Measurements from ENCODE around the gene LRRC51. TPM values are rescaled to one million over a fixed set of nuclear protein-coding genes. Genes with fewer than 3 reads are reported as not detected.

Gene LRRC51, protein sequence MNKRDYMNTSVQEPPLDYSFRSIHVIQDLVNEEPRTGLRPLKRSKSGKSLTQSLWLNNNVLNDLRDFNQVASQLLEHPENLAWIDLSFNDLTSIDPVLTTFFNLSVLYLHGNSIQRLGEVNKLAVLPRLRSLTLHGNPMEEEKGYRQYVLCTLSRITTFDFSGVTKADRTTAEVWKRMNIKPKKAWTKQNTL
- total RNA-seq, result 7.0 and 7.1 TPM in 2 replicates

DNA sequence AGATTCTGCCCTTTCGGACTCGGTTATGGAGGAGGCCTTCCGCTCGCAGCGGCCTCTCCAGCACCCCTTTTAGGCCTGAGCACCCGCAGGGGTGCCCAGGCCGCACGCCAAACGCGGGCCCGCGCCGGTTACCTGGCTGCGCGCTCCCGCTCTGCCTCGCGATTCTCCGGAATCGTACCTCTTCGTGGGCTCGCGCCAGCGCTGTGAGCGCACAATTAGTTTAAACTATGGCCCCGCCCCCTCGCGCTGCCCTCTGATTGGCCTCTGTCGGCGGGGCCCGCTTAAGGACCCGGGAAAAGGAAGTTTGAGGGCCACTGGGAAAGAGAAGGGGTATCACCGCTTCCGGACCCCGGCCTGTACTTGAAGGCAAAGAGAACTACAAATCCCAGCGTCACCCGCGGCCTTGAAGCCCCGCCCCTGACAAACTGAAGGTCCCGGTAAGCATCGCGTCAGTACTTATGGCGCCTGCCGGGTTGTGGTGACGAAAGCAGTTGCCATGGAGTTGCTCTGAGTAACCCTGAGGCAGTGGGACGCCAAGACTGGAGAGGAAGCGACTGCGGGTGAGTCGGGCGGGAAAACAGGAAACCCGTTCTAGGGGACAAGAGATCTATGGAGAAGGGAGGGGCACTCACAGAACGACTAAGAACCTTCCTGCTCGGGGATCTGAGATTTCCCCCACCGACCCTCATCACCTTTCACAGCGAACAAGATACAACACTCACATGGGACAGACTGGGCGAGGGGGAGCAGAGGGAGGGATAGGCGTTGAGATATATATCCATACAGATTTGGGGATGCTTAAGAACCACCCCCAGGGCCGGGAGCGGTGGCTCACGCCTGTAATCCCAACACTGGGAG, at the start of gene LRRC51, which contains the start of gene NUMA1:
Gene LRRC51 (plus strand): TSS at position 525 of the 858 bp plus-strand sequence. CDS start 8,234 bp downstream, outside the sequence.
Gene NUMA1 (minus strand): TSS at position 217 of the 858 bp plus-strand sequence. CDS start 44,599 bp downstream, outside the sequence.
- H3K27ac Mint-ChIP-seq, result peak within 1 kb of the TSS; percentile 94
- H3K4me3 Mint-ChIP-seq, result peak within 1 kb of the TSS; percentile 96
- intact Hi-C loops (cut with micrococcal nuclease), result loop anchor here (1.0 to 5.0 kb wide), 8 partner anchors 23 to 354 kb away; partner anchors contain the start of genes ANAPC15, CLPB, LAMTOR1 and XNDC1N
- no peaks in the 10 kb centered on the region for H3K9me3 Mint-ChIP-seq
- H3K4me1 Mint-ChIP-seq, result peaks cover 44% of the 10 kb centered on the region
- H3K36me3 Mint-ChIP-seq (ENCODE audit: low read depth), result peaks cover 12% of the 10 kb centered on the region
- peak; percentile 100 for DNase-seq
- no peaks in the 10 kb centered on the region for H3K27me3 Mint-ChIP-seq

DNA sequence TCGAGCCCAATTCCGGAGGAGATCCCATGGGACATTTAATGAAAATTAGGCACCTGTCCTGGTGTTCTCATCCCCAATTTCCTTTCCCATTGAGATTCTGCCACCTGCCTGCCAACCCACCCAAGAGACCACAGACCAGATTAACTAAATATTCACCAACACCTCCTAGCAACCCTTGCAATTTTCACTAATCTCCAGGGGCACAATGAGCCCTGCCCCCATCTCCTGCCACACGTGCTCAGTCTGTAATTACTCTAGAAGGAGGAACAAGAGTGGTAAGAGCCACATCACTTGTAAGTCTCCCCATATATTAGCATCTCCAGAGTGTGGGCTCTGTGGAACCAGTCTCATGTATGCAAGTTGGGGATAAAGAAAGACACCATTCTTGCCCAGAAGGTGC, 44.0 kb upstream of the LRRC51 start:
- Mint-ChIP-seq H3K27me3 (no peaks in the 10 kb centered on the region), H3K4me1 (peaks cover 20% of the 10 kb centered on the region), H3K4me3 (no peak overlapping the region), H3K27ac (no peak overlapping the region), H3K9me3 (no peaks in the 10 kb centered on the region), H3K36me3 (ENCODE audit: low read depth) (peaks cover 24% of the 10 kb centered on the region)
- DNase-seq, result no peak
- intact Hi-C loops (cut with micrococcal nuclease), result no loop called here

DNA sequence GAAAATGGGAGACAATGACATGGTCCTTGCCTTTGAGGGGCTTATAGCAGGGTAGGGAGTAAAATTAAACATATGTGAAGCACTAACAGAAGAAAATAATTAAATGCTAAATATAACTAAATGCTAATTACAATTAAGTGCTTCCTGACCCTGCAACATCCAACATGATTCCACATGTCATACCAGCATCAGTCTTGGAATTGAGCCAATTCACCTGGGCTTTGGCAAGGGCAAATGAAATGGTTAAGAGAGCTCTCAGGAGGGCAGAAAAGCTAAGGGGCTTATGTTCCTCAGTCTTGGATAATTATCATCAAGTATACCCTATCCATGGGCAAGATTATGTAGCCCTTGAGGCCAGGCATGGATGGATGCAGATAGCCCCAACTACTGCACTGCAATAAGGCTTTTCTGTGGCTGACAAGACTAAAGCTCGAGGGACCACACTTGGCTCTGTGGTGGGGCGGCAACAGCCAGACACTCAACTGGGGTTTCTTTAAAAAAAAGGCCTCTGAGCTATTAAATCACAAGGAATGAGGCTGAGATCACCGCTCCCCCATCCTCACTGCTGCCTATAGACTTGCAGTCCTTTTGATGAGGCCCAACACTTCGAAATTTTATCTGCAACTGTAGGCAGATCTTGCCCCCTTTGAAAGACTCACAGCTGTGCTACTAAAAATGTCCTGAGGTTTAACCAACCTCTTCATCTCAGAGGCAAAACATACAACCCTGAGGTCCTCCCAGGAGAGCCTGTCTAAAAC, 42.9 kb upstream of the LRRC51 start:
- Mint-ChIP-seq H3K9me3 (no peaks in the 10 kb centered on the region), H3K4me3 (no peak overlapping the region), H3K27me3 (no peaks in the 10 kb centered on the region), H3K4me1 (peaks cover 29% of the 10 kb centered on the region), H3K27ac (no peak overlapping the region), H3K36me3 (ENCODE audit: low read depth) (peaks cover 26% of the 10 kb centered on the region)
- no peak for DNase-seq
- intact Hi-C loops (cut with micrococcal nuclease), result no loop called here

DNA sequence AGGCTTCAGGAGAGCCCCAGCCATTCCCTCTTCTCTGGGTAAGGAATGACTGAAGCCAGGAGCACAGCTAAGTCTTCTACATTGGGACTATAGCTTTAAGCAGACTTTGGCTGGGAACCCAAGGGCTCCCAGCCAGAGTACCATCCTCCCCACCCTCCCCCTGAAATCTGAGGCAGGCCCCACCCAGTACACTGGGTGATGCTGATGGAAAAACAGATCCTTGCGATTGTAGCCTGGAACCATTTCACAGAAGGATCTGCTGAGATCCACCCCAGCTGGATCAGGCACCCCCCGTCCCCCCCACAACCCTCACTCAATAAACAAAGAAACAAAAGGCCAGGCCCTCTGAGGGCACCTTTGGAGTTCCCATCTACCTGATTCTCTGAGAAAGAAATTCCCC, 42.2 kb upstream of the LRRC51 start:
- intact Hi-C loops (cut with micrococcal nuclease), result no loop called here
- Mint-ChIP-seq H3K4me3 (no peak overlapping the region), H3K27ac (no peak overlapping the region), H3K27me3 (no peaks in the 10 kb centered on the region), H3K4me1 (peaks cover 33% of the 10 kb centered on the region), H3K9me3 (no peaks in the 10 kb centered on the region), H3K36me3 (ENCODE audit: low read depth) (peaks cover 23% of the 10 kb centered on the region)
- no peak for DNase-seq

DNA sequence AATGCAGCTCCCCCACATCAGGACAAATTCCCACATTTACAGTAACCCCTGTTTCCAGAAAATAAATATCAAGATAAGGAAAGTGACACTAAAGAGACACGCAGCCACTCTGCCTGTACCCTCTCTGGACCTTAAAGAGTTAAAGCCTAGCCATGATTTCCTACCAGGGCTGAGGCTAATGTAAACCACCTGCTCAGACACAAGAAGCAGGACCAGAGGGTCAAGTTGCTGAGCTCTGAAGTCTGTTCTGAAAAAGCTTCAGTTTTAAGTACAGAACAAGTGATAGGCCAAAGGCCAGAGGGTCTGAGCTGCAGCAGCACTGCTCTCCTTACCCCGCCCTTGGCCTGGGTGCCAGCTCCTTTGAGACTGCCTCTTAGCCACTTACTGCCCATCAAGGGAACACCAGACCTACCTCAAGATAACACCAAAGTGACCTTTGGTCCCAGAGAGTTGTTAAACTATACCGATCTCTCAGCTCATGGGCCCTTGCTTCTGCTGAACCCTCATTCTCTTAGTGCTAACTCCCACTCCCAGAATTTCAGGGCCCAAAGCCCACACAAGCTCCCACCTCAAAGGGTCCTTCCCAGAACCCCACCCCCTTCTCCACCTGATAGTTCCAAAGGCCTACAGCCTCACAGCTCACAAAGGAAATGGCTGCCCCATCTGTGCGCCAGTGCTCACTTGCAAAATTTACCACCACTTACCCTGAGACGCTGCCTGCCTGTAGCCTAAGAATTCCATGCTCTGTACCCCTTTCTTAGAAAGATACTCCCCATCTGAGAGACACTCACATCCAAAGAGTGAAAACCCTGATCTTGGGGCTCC, 41.4 kb upstream of the LRRC51 start:
- H3K27ac Mint-ChIP-seq, result no peak overlapping the region
- no peak overlapping the region for H3K4me3 Mint-ChIP-seq
- intact Hi-C loops (cut with micrococcal nuclease), result no loop called here
- DNase-seq, result no peak
- H3K4me1 Mint-ChIP-seq, result peaks cover 37% of the 10 kb centered on the region
- no peaks in the 10 kb centered on the region for H3K27me3 Mint-ChIP-seq
- peaks cover 19% of the 10 kb centered on the region for H3K36me3 Mint-ChIP-seq (ENCODE audit: low read depth)
- H3K9me3 Mint-ChIP-seq, result no peaks in the 10 kb centered on the region

DNA sequence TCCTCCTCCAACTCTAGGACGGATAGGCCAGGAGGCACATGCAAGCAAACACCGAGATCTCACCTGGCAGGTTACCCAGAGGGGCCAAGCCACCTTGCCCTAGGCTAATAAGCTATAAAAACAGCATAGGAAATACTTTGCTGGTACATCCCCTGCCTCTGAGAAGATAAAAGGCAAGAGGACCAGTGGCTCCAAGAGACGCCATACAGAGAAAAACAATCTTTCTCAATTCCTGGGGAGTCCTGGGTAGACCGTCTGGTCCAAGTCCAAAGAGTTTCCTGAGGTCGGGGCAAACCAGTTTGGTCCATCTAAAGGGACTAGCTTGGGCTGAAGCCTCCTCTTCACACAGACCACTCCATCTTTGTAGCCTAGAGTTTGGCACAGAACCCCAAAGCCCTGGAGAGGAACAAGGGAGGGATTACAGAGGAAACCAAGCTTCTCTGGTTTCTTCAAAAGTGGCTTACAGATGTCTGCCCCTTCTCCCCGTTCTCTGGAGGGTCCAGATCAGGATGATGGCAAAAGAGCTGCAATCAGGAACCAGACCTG, 40.7 kb upstream of the LRRC51 start:
- H3K4me3 Mint-ChIP-seq, result no peak overlapping the region
- no peaks in the 10 kb centered on the region for H3K9me3 Mint-ChIP-seq
- peaks cover 39% of the 10 kb centered on the region for H3K4me1 Mint-ChIP-seq
- H3K36me3 Mint-ChIP-seq (ENCODE audit: low read depth), result peaks cover 19% of the 10 kb centered on the region
- peak; percentile 66 for DNase-seq
- no peak overlapping the region for H3K27ac Mint-ChIP-seq
- intact Hi-C loops (cut with micrococcal nuclease), result loop anchor here (1.0 to 2.0 kb wide), 3 partner anchors 40 to 183 kb away; partner anchors contain the start of genes ANAPC15, LRRC51 and NUMA1
- H3K27me3 Mint-ChIP-seq, result no peaks in the 10 kb centered on the region

DNA sequence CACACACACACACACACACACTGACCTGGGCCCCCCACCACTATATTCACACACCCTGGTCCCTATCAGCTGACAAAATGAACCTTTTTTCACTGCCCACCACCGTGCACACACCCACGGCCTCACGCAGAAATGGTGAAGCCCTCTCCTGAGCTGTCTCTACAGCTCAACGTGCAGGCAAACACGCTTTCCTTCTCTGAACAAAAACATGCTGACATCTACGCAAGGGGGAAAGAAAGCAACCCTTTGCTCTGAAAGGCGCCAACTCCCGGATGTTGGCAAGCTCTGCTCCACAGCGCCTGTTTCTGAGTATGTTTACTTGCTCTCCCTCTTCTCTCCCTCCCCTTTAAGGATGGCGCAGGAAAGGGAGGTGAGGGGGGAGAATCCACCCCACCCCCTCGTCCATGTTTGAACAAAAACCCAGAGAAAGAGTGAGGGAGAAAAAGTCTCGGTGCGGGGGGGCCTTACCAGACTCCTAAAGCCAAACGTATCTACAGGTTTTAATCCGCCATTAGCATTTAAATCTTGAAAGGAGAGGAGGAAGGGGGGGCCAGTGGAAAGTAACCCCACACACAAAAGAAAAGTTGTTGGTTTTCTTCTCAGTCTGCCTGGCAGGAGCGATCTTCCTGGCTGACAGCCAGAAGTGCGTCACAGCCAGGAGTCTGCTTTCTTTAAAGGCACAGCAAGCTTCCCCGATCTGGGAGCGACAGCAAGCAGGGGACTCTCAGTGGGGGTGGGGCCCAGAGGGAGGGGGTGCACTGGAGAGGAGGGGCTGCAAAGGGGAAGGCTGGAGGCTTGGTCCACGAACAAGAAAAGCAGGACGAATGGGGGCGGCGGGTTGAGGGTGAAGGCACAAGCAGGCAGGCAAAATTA, 39.9 kb upstream of the LRRC51 start:
- intact Hi-C loops (cut with micrococcal nuclease), result loop anchor here (1.0 to 2.0 kb wide), 4 partner anchors 40 to 183 kb away; partner anchors contain the start of genes ANAPC15, LRRC51 and NUMA1
- H3K9me3 Mint-ChIP-seq, result no peaks in the 10 kb centered on the region
- no peak overlapping the region for H3K4me3 Mint-ChIP-seq

DNA sequence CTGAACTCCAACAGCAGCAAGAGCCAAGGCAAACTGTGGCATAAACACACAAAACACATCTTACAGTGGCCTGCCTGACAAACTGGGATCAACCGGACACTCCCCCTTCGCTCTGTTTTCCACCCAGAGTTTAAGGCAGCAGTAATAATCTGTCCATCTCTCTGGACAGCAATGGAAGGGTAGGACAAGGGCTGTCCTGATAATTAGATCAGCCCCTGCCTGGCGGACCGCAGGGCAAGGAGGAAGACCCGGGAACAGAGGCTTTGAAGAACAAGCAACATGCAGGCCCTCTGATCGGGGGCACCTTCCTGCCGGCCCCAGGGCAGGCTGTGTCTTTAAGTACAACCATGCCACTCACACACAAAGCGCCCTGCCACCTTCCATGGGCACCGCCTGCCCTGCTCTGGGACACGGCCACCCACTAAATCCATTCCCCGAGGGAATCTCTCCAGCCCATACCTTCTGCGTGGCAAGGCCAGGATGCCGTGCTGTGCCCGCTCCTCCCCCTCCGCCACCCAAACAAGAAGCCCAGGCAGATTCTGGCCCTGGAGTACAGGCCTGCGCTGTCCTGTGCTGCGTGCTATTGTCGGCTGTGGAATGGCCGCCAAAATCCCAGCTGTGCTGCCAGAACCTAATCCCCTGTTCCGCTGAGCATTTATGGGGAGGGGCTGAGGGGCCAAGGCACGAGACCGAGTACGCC, 39.1 kb upstream of the LRRC51 start:
- Mint-ChIP-seq H3K9me3 (no peaks in the 10 kb centered on the region), H3K4me1 (peaks cover 33% of the 10 kb centered on the region), H3K27ac (no peak overlapping the region), H3K27me3 (no peaks in the 10 kb centered on the region), H3K36me3 (ENCODE audit: low read depth) (peaks cover 10% of the 10 kb centered on the region), H3K4me3 (no peak overlapping the region)
- intact Hi-C loops (cut with micrococcal nuclease), result loop anchor here (1.0 to 2.0 kb wide), 2 partner anchors 61 to 71 kb away; partner anchors contain the start of gene ANAPC15
- peak; percentile 81 for DNase-seq

More for the DNA sequence above, 39.9 kb upstream of the LRRC51 start:
- no peaks in the 10 kb centered on the region for H3K27me3 Mint-ChIP-seq
- peak; percentile 90 for DNase-seq
- H3K27ac Mint-ChIP-seq, result no peak overlapping the region
- H3K4me1 Mint-ChIP-seq, result peaks cover 38% of the 10 kb centered on the region
- H3K36me3 Mint-ChIP-seq (ENCODE audit: low read depth), result peaks cover 13% of the 10 kb centered on the region

DNA sequence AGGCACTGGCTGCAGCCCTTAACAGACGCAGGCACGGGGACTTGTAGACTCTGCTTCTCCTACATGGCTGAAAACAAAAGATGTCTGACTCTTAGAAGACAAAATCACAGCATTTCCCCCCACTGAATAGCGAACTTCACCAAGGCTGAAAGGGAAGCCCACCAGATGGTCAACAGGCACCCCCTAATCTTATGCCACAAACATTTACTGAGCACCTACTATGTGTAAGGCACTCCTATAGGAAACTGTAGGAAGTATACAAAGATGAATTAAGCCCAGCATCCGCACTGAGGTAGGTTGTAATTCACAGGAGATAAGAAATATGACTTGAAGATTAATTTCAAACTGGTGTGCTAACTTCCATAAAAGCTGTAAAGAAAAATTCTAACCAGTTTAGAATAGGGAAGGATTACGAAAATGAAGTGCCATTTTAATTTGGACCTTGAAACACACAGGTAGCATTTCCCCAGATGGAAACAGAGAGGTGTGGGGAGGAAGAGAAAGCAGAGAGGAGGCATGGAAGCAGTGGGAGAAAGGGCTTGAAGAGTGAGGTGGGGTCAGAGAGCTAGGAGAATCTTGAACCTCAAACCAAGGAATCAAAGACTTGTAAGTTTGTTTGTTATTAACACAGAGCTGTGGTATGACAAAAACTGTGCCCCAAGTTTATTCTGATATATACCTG, 38.4 kb upstream of the LRRC51 start:
- Mint-ChIP-seq H3K4me3 (no peak overlapping the region), H3K4me1 (peaks cover 27% of the 10 kb centered on the region), H3K9me3 (no peaks in the 10 kb centered on the region), H3K27me3 (no peaks in the 10 kb centered on the region), H3K36me3 (ENCODE audit: low read depth) (peaks cover 6% of the 10 kb centered on the region), H3K27ac (no peak overlapping the region)
- intact Hi-C loops (cut with micrococcal nuclease), result no loop called here
- no peak for DNase-seq

DNA sequence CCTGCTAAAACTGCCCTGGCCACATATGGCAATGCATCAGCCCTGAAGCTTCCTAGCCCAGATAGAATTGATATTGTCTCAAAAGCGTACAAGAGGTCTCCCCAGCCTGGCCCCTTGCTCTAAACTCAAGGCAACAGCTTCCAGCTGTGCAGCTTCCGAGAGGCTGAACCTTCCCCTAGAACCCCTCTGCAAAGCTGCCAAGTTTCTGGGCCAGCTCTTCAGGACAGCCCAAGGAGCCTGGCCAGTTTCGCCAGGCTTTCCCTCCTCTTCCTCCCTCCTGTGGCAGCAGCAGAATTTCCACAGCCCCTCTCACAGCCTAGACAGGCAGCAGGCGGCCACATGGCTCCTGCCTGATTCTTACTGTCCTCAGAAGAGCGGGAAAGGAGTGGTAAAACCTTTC, 34.8 kb upstream of the LRRC51 start:
- DNase-seq, result no peak
- H3K27me3 Mint-ChIP-seq, result no peaks in the 10 kb centered on the region
- no peak overlapping the region for H3K4me3 Mint-ChIP-seq
- intact Hi-C loops (cut with micrococcal nuclease), result no loop called here
- no peaks in the 10 kb centered on the region for H3K9me3 Mint-ChIP-seq
- no peak overlapping the region for H3K27ac Mint-ChIP-seq
- peaks cover 12% of the 10 kb centered on the region for H3K36me3 Mint-ChIP-seq (ENCODE audit: low read depth)
- peaks cover 27% of the 10 kb centered on the region for H3K4me1 Mint-ChIP-seq

DNA sequence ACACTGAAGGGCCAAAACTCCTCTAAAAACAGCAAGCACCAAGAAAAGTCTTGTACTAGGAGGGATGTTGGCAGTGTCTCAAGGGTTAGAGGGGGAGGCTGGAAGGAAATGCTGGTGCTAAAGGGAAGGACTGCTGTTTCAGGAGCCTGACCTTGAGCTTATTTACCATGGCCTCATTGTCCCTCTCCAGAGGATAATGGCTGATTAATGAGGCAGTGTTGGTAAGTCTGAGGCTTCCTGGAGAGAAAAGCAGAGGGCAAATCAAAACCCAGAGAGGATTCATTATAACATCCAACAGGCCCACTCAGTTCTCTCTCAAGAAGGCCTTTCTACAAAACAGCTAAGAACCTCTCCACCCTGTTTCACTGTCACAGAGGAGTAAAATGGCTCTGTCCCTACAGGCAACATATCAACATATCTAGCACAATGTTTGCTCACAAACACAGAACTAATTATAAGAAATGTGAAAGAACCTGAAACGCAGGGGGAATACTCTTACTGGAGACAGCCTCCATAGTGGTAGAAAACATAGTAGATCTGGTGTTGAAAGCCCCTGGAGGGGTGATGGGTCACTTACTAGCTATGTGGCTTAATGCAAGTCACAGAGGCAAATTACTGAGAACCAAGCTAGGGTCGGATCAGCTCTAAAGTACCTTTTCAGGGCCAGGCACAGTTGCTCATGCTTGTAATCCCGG, 31.7 kb upstream of the LRRC51 start:
- H3K36me3 Mint-ChIP-seq (ENCODE audit: low read depth), result peaks cover 12% of the 10 kb centered on the region
- no peak for DNase-seq
- H3K27me3 Mint-ChIP-seq, result no peaks in the 10 kb centered on the region
- H3K4me1 Mint-ChIP-seq, result peaks cover 8% of the 10 kb centered on the region
- no peak overlapping the region for H3K4me3 Mint-ChIP-seq
- intact Hi-C loops (cut with micrococcal nuclease), result no loop called here
- H3K9me3 Mint-ChIP-seq, result no peaks in the 10 kb centered on the region
- no peak overlapping the region for H3K27ac Mint-ChIP-seq
